Measurements from ENCODE around the gene ACKR4. TPM values are rescaled to one million over a fixed set of nuclear protein-coding genes. Genes with fewer than 3 reads are reported as not detected.
"Not testable (repeated sequence)": the region's sequence is repeated elsewhere in the genome, so short reads cannot be mapped to it uniquely, and the experiment has no call there.

Gene ACKR4
- total RNA-seq, 1 donor from 2014 or later = not detected

DNA sequence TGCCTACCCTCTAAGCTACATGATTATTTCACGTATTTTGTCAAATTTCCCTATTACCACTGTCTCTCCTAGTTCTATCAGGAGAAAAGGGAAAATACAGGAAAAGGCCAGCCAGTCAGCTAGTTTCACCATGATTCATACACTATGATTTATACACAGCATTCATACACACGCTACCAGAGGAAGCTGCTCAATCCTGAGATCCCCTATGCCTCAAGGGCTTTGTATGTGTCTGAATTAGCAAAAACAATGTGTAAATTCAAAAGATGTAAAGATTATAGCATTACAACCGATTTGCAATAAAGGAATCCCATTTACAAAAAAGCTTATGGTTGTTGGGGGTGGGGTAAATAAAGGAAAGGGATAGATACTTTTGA is 3.1 kb upstream of the ACKR4 start:
- TF ChIP-seq, protein P1, sequence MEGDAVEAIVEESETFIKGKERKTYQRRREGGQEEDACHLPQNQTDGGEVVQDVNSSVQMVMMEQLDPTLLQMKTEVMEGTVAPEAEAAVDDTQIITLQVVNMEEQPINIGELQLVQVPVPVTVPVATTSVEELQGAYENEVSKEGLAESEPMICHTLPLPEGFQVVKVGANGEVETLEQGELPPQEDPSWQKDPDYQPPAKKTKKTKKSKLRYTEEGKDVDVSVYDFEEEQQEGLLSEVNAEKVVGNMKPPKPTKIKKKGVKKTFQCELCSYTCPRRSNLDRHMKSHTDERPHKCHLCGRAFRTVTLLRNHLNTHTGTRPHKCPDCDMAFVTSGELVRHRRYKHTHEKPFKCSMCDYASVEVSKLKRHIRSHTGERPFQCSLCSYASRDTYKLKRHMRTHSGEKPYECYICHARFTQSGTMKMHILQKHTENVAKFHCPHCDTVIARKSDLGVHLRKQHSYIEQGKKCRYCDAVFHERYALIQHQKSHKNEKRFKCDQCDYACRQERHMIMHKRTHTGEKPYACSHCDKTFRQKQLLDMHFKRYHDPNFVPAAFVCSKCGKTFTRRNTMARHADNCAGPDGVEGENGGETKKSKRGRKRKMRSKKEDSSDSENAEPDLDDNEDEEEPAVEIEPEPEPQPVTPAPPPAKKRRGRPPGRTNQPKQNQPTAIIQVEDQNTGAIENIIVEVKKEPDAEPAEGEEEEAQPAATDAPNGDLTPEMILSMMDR (conservative IDR thresholded peaks at IDR 0.05; ENCODE audit: low read depth, low read length) = no peak
- no peak overlapping the region for H3K4me3 ChIP-seq (ENCODE audit: low read depth, low read length)
- DNase-seq (ENCODE audit: low read depth) = no peak

DNA sequence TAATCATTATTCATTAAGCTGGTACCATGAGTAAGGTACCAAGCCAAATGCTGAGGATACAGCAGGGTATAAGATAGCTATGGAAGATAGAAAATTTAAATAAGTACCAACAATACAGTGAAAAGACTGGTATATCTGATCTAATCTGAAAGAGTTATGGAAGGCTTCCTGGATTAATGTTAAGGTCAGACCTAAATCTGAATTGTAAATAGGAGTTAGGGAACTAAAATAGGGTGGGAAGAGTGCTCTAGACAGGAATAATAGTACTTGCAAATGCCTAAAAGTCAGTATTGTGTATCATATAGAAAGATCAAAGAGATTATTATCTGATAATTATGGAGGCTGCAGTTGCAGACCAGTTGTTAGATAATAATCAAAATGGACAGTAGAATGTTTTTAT is 2.6 kb upstream of the ACKR4 start:
- H3K4me3 ChIP-seq (ENCODE audit: low read depth, low read length) = no peak overlapping the region
- TF ChIP-seq, protein P1 (conservative IDR thresholded peaks at IDR 0.05; ENCODE audit: low read depth, low read length) = no peak
- no peak for DNase-seq (ENCODE audit: low read depth)

DNA sequence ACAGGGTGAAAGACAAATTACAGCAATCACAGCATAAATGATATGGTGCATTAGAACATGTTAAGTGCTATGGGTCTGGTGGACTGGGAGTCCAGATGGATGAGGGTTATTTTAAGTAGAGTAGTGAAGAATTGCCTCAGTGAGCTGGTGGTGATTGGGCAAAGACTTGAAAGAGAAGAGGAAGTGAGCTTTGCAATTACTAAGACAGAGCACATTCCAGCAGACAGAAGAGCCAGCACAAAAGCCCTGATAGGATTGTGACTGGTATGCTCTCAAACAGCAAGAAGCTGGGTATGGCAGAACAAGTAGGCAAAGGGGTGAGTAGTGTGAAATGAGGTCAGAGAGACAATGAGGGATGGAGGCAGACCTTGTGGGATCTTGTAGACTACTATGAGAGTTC is 2.1 kb upstream of the ACKR4 start:
- no peak overlapping the region for H3K4me3 ChIP-seq (ENCODE audit: low read depth, low read length)
- TF ChIP-seq, protein P1 (conservative IDR thresholded peaks at IDR 0.05; ENCODE audit: low read depth, low read length) = no peak
- DNase-seq (ENCODE audit: low read depth) = peak; percentile 40

DNA sequence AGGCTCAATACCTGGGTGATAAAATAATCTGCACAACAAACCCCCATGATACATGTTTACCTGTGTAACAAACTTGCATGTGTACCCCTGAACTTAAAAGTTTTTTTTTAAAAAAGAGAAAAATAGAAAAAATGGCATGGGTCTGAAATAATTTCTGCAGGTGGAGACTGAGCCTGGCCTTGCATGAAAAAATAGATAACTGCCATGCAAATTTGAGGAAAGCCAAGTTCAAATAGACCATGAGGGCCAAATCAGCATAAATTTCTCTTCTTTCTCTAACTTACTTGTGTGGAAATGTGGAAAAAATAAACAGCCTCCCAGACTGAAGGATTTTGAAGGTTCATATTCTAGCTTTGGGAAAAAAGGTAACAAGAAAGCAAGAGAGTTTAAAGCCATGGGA is 744 bp upstream of the ACKR4 start:
- DNase-seq (ENCODE audit: low read depth) = no peak
- TF ChIP-seq, protein P1 (conservative IDR thresholded peaks at IDR 0.05; ENCODE audit: low read depth, low read length) = no peak

DNA sequence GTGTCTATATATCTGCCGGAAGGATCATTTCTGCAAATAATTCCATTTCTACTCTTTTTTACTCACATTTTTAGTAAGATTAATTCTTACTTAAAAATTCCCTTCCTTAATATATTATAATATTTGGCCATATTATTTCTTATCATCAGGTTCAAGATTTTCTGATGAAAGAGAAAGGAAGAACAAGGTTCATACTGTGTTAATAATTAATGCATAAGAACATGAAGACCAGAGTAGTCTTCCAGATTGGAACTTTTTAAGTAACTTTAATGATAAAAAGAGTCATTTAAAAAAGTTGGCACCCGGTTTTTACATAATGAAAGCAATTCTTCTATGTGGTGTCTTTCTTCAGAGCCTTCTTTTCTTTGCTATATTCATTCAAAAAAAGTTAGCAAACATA is 590 bp downstream of the ACKR4 start:
- DNase-seq (ENCODE audit: low read depth) = no peak
- H3K4me3 ChIP-seq (ENCODE audit: low read depth, low read length) = peak overlapping the region; percentile 2
- TF ChIP-seq, protein P1 (conservative IDR thresholded peaks at IDR 0.05; ENCODE audit: low read depth, low read length) = no peak

More for the DNA sequence above, 744 bp upstream of the ACKR4 start:
- H3K4me3 ChIP-seq (ENCODE audit: low read depth, low read length) = no peak overlapping the region

DNA sequence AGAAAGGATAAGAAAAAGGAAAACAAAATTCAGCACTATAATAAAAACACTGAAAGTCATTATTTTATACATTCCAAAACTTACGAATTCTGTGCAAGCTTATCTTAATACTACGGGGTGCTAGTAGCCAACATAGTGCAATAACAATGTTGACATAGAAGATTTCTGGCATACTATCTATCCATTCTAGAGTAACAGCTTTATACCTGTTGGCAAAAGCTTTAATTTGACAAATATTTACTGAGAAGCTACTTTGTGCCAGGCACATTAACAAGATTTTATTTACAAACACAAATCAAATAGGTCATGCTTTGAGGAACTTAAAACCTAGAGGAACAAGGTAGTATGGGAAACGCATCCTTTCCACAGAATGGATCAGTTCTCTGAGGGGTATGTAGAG is 1.1 kb downstream of the ACKR4 start:
- TF ChIP-seq, protein P1 (conservative IDR thresholded peaks at IDR 0.05; ENCODE audit: low read depth, low read length) = no peak
- no peak for DNase-seq (ENCODE audit: low read depth)
- no peak overlapping the region for H3K4me3 ChIP-seq (ENCODE audit: low read depth, low read length)

DNA sequence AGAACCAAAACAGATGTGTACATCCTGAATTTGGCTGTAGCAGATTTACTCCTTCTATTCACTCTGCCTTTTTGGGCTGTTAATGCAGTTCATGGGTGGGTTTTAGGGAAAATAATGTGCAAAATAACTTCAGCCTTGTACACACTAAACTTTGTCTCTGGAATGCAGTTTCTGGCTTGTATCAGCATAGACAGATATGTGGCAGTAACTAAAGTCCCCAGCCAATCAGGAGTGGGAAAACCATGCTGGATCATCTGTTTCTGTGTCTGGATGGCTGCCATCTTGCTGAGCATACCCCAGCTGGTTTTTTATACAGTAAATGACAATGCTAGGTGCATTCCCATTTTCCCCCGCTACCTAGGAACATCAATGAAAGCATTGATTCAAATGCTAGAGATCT is 3.5 kb downstream of the ACKR4 start:
- not testable (repeated sequence) for H3K4me3 ChIP-seq (ENCODE audit: low read depth, low read length); DNase-seq (ENCODE audit: low read depth)

DNA sequence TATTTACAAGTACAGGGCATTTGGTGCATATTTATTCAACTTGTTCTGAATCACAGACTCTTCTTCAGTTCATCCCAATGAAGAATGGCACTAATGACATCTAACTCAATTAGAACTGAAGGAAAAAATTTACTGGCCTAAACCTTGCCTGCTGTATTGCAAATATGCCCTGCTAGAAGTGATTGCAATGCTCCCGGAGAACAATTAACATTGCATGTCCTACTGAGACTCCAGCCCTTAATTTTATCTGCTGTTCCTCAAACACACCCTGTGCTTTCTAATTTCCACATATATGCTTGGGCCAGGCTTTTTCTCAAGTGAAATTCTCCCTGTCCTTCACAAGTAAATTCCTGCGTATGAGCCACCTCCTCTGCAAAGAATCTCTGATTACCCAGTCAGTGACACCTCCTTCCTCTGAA is 8.3 kb downstream of the ACKR4 start:
- TF ChIP-seq, protein P1 (conservative IDR thresholded peaks at IDR 0.05; ENCODE audit: low read depth, low read length) = no peak
- H3K4me3 ChIP-seq (ENCODE audit: low read depth, low read length) = no peak overlapping the region
- DNase-seq (ENCODE audit: low read depth) = no peak
